ENCODE measurements around the gene ELOVL6.

Gene ELOVL6

GRCh38 chr4:110025056-110025455 lies 173.4 kb downstream of the ELOVL6 start:
- no peak for DNase-seq (ENCODE audit: low read depth)

GRCh38 chr4:110022457-110022856 lies 176.0 kb downstream of the ELOVL6 start:
- no peak for DNase-seq (ENCODE audit: low read depth)

- DNase-seq (ENCODE audit: low read depth): no peak
Measured at GRCh38 chr4:110020646-110021443, 177.6 kb downstream of the ELOVL6 start.

- DNase-seq (ENCODE audit: low read depth): no peak
Measured at GRCh38 chr4:110020139-110020538, 178.3 kb downstream of the ELOVL6 start.

GRCh38 chr4:110019153-110019552 lies 179.3 kb downstream of the ELOVL6 start:
- no peak for DNase-seq (ENCODE audit: low read depth)

GRCh38 chr4:110014233-110014632 lies 184.2 kb downstream of the ELOVL6 start:
- no peak for DNase-seq (ENCODE audit: low read depth)

GRCh38 chr4:110012917-110013316 lies 185.5 kb downstream of the ELOVL6 start:
- DNase-seq (ENCODE audit: low read depth): no peak

GRCh38 chr4:110010797-110011196 lies 187.6 kb downstream of the ELOVL6 start:
- no peak for DNase-seq (ENCODE audit: low read depth)

- no peak for DNase-seq (ENCODE audit: low read depth)
Measured at GRCh38 chr4:110009550-110009949, 188.9 kb downstream of the ELOVL6 start.

- no peak for DNase-seq (ENCODE audit: low read depth)
Measured at GRCh38 chr4:110008540-110008939, 189.9 kb downstream of the ELOVL6 start.

GRCh38 chr4:110007217-110007616 lies 191.2 kb downstream of the ELOVL6 start:
- no peak for DNase-seq (ENCODE audit: low read depth)

- no peak for DNase-seq (ENCODE audit: low read depth)
Measured at GRCh38 chr4:110005461-110006056, 192.9 kb downstream of the ELOVL6 start.

- DNase-seq (ENCODE audit: low read depth): no peak
Measured at GRCh38 chr4:110004556-110004955, 193.9 kb downstream of the ELOVL6 start.

- no peak for DNase-seq (ENCODE audit: low read depth)
Measured at GRCh38 chr4:110003401-110004187, 194.8 kb downstream of the ELOVL6 start.

GRCh38 chr4:110002326-110002725 lies 196.1 kb downstream of the ELOVL6 start:
- no peak for DNase-seq (ENCODE audit: low read depth)

- no peak for DNase-seq (ENCODE audit: low read depth)
Measured at GRCh38 chr4:109999585-109999912, 198.9 kb downstream of the ELOVL6 start.

GRCh38 chr4:109998867-109999584 lies 199.4 kb downstream of the ELOVL6 start:
- no peak for DNase-seq (ENCODE audit: low read depth)

- DNase-seq (ENCODE audit: low read depth): no peak
Measured at GRCh38 chr4:109996526-109996925, 201.9 kb downstream of the ELOVL6 start.

Data from stimulated activated CD8-positive, alpha-beta memory T cell treated with anti-CD3 and anti-CD28 coated beads, Interleukin-7, amount 100 ng/mL, for 24 hours (primary cell).